Measurements from ENCODE around the gene PIP4P1. TPM values are rescaled to one million over a fixed set of nuclear protein-coding genes. Genes with fewer than 3 reads are reported as not detected.

PIP4P1 gene
- total and polyA plus RNA-seq, 2 of the 13 experiments (the other 11 are each of a cell fraction or from before 2014, with no cell fraction given): 33.4 to 47.0 TPM

DNA sequence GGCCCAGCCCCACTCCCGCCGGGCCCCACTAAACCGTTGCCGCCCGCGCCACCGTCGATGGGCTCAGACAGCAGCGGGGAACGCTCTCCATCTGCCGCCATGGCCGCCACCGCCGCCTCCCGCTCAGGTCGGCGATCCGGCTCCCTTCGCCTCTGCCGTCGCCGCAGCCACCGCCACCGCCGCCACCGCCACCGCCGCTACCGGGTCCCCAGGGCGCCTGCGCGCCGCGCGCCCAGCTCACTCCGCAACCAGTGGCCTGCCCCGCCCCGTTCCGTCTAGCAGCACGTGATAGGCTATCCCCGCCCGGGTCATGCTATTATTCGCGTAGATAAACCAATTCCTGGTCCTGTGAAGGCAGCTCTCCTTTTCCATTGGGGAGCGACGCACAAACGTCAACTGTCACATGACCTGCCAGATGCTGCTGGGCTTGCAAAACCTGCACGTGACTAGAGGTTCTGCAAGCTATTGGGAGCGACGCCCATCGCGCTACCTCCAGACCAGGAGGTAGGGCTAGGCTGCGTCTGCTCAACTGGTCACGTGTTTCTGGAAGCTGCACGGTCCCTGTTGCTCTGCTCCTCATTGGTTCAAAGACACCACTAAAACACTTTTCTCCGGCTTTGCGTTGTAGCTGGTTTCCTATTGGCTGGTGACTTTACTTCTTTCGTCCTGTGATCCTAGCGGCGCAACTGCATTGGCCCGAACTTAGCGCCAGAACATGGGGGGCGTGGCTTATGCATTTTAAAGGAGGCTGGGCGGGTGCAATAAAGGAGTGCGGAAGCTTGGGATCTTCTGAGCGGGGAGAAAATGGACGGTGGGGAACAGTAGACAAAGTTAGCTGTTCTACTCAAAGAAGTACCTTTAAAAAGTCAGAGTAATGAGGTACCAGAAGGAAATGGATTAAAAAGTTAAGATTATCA, at the start of gene PIP4P1 (continued):
- TF ChIP-seq USF2 (IDR thresholded peaks at IDR 0.05; ENCODE audit: low read depth, low read length) (peak; percentile 100), USF2 (CRISPR knock-in tag; IDR thresholded peaks at IDR 0.05; ENCODE audit: borderline replicate concordance) (peak; percentile 100), ZNF451 (CRISPR knock-in tag; IDR thresholded peaks at IDR 0.05) (peak; percentile 99), MED8 (CRISPR knock-in tag; IDR thresholded peaks at IDR 0.05; ENCODE audit: insufficient replicate concordance) (peak; percentile 35), CAMTA2 (CRISPR knock-in tag; IDR thresholded peaks at IDR 0.05; ENCODE audit: borderline replicate concordance) (no peak), ZNF234 (CRISPR knock-in tag; conservative IDR thresholded peaks at IDR 0.05) (no peak), ELF1 (CRISPR knock-in tag; IDR thresholded peaks at IDR 0.05) (peak; percentile 83), ZNF556 (CRISPR knock-in tag; IDR thresholded peaks at IDR 0.05; ENCODE audit: borderline replicate concordance) (peak; percentile 92), ZNF318 (CRISPR knock-in tag; IDR thresholded peaks at IDR 0.05) (peak; percentile 77; the same call in 1 of the 2 replicates), MEF2D (CRISPR knock-in tag; IDR thresholded peaks at IDR 0.05) (peak; percentile 92; the same call in 1 of the 2 replicates), AGO2 (optimal IDR thresholded peaks at IDR 0.05; ENCODE audit: low read depth, low read length) (peak; percentile 75), ZNF33B (CRISPR knock-in tag; IDR thresholded peaks at IDR 0.05) (peak; percentile 86; the same call in 1 of the 2 replicates)
- TF ChIP-seq, protein P1, sequence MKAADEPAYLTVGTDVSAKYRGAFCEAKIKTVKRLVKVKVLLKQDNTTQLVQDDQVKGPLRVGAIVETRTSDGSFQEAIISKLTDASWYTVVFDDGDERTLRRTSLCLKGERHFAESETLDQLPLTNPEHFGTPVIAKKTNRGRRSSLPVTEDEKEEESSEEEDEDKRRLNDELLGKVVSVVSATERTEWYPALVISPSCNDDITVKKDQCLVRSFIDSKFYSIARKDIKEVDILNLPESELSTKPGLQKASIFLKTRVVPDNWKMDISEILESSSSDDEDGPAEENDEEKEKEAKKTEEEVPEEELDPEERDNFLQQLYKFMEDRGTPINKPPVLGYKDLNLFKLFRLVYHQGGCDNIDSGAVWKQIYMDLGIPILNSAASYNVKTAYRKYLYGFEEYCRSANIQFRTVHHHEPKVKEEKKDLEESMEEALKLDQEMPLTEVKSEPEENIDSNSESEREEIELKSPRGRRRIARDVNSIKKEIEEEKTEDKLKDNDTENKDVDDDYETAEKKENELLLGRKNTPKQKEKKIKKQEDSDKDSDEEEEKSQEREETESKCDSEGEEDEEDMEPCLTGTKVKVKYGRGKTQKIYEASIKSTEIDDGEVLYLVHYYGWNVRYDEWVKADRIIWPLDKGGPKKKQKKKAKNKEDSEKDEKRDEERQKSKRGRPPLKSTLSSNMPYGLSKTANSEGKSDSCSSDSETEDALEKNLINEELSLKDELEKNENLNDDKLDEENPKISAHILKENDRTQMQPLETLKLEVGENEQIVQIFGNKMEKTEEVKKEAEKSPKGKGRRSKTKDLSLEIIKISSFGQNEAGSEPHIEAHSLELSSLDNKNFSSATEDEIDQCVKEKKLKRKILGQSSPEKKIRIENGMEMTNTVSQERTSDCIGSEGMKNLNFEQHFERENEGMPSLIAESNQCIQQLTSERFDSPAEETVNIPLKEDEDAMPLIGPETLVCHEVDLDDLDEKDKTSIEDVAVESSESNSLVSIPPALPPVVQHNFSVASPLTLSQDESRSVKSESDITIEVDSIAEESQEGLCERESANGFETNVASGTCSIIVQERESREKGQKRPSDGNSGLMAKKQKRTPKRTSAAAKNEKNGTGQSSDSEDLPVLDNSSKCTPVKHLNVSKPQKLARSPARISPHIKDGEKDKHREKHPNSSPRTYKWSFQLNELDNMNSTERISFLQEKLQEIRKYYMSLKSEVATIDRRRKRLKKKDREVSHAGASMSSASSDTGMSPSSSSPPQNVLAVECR (CRISPR knock-in tag; IDR thresholded peaks at IDR 0.05; ENCODE audit: borderline replicate concordance): peak; percentile 95; the same call in 1 of the 2 replicates
